GM19467 (cell line): ENCODE data around the gene OPRM1.
"Not testable (repeated sequence)": the region's sequence is repeated elsewhere in the genome, so short reads cannot be mapped to it uniquely, and the experiment has no call there.

ENCODE experiments used
- ATAC-seq: cut with Tn5 transposase; IDR thresholded peaks from one replicate; pipeline ENCODE4 v1.9.1; 2021; ENCODE audit warnings: mild to moderate bottlenecking, moderate library complexity; ENCODE audit not compliant: unreplicated experiment

The OPRM1 gene

DNA sequence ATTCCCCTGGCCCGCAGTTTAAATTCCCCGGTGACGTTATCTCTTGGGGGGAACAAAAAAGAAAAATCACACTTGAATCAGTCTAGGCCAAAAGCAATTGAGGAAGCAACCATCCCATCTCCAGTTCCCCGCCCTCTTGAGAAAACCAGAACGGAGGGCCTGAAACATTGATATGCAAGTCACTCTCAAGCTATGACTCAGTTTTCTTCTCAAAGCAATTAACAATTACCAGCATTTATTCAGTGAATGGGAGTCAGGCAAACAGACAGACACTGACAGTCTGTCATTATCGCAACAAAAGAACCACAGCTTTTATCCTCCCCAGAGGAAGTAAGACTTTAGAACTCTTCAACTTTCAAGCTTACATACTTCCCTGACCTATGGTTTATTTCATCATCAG lies 100.9 kb downstream of the OPRM1 start:
- no peak for ATAC-seq

DNA sequence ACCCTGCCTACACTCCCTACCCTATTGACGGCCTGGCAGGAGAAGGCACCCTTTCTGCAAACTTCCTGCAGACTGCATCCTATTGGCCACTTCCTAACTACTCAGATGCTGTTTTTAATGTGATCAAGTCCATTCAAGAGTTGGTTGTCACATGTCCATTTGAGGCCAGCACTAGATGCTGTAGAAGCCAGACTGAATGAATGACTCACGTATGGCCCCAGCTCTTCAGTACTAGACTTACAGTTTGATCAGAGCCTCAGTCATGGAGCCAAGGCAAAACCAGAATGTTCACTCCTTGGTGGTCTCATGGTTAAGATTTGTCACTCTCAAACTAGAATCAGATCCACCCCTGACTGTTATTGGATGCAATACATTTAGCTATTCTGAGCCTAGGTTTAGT lies 101.7 kb downstream of the OPRM1 start:
- no peak for ATAC-seq

DNA sequence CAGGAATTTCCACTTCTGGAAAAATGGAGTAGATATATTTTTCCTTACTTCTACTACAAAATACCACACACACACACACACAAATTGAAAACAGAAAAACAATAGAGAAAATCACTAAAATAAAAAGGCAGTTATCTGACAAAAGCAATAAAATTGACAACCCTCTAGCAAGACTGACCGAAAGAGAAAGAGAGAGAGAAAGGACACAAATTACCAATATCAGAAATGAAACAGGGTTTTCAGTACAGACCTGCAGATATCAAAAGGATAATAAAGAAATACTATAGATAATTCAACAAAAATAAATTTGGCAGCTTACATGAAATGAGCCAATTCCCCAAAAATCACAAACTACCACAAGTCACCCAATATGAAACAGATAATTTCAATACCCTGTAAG lies 104.7 kb downstream of the OPRM1 start:
- no peak for ATAC-seq

DNA sequence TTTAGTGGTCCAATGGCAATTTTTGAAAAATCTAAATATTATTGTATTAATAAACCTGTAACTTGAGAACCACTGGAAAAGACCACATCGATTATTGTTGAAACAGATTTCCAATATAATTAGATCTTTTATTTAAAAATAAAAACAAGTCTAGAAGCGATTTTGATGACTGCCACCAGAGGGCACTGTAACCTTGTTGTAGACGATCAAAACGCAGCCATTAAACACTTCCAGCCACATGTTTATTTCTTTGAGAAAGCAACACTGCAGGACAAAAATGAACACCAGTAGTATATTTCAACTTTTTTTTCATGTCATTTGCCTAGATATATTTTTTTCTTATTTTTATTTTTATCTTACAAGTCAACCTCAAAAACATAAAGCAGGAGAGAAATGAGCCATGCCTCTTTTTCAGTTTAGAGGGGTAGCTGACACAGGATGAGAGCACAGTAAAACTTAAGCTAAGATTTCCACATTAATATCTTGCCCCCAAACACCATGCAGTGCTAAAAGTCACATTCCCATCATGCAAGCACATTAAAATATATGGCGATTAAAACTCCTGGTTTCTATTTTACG lies 115.4 kb downstream of the OPRM1 start:
- no peak for ATAC-seq

DNA sequence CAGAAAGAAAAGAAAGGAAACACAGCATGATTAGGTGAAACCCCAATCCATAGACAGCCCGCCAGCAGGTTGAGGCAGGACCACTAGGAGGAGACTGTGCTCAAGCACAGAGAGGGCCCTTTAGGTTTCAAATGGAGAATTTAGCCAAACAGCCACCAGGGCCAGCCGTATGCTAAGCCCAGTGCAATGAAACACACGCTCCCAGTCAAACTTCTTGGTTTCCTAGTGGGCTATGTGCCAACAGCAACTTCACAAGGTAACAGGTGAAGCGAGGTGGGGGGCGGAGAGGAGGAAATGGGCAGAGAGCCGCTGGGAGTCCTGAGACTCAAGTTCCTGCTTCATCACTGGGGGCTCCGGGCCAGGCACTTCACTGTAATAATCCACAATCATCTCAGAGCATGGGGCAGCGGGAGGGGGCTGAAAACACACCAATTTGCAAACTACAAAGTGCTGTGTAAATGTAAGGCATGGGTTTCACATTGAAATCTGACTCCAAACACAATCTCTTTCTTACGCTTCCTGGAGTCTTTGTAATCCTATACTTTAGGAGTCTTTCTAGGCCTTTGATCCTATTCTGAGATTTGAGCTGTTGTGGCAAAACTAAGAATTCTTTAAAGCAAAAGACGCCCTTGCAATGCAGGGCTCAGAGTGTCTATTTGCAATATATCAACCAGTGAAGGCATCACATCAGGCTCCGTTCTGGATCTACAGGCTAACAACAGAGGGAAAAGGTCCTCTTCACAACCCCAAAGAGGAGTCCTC lies 117.3 kb downstream of the OPRM1 start:
- peak; percentile 55 for ATAC-seq

DNA sequence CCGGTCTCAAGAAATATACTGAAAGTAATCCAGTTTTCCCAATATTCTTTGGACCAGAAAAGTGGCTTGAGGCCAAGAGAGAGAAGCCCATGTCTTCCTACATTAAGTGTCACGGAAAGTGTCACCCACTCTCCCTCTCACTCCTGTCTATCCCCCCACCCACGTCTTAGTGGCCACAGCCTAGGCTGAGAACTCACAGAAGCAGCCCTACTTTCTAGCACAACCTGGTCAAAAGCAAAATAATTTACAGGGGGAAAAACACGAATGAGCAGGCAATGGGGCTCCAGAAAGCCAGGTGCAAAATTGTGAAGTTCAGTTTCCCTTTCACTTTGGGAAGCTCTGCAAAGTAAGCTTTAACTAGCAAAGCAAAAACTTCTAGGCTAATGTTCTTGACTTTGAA lies 118.0 kb downstream of the OPRM1 start:
- ATAC-seq: peak; percentile 46

DNA sequence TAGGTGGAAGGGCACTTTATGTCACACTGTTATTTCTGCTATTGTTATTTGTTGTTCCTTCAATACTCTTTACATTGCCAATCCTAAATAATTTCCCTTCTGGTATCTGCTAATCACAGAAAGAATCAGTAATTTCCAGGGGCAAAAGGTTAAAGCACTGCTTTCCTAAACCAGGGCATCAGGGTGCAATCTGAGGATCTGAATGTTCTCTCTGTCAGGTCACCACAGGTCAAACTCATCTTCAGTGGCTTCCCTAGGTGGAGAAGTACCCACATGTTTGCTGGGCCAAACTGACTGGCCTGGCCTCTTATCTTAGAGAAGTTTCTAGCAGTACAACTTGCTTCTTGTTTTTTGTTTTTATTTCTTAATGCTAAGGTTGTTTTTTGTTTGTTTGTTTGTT lies 118.7 kb downstream of the OPRM1 start:
- no peak for ATAC-seq

DNA sequence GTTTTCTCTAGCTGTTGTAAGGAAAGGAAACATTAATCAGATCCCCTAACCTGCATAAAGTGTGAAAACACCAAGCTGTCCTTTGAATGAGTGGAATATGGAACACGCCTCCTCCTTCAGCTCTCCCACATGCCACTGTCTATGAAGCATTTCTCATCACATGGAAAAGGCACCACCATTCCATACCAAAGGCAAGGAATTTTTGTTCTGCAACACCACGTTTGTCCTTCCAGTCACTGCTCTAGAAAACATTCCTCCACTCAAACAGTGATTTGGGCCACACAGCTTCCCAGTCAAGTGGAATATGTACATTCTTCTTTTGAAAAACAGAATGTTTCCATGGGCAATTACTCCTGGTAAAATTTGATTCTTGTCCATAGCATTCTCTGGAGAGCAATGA lies 120.1 kb downstream of the OPRM1 start:
- no peak for ATAC-seq

DNA sequence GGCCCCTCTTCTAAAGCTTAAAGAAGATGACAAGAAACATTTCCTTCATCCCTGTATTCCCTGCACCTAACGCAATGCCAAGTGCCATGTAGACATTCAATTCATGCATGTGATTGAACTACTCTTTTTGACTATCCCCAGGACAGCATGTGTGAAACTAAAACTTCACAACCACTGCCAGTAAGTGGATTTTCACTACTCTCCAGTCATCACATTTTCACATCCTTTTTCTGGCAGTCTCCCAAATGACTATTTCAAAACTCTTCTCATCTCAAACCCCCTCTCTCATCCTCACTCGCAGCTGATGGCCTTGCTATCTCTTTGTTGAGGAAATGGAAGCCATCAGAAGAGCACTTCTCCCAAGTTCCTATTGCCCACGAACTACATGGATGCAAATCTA lies 122.6 kb downstream of the OPRM1 start:
- peak; percentile 66 for ATAC-seq

DNA sequence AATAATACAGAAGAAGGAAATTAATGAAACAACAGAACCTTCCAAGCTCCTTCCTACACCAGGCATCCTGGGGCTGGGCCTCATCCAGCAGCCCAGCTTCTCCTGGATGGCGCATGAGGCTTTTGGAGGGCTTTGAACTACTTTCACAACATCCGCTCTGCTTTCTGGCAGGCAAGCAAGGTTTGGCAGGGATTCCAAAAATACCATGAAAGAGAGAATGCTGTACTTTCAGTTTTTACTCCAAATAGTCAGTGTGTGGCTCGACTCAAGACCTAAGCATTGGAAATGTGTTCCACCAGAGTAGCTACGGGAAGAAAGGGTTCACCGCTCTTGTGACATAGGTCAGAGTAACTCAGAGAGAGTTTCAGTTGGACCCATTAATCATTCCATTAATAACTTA lies 125.4 kb downstream of the OPRM1 start:
- ATAC-seq: no peak

DNA sequence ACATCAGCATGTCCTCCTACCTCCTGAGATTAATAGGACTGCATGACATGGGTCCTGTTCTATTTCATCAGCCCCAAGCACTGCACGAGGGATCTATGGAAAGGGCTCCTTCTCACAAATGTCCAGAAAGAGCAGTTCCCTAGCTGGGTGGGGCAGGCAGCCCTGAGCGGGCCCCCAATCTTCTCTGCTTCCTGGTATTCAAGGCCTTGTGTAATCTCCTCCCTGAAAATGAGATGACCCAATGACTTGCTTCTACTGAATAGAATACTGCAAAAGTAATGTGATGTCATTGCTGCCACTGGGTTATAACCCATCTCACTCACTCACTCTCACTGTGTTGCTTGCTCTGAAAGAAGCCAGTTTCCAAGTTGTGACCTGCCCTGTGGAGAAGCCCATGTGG lies 126.4 kb downstream of the OPRM1 start:
- ATAC-seq: no peak

DNA sequence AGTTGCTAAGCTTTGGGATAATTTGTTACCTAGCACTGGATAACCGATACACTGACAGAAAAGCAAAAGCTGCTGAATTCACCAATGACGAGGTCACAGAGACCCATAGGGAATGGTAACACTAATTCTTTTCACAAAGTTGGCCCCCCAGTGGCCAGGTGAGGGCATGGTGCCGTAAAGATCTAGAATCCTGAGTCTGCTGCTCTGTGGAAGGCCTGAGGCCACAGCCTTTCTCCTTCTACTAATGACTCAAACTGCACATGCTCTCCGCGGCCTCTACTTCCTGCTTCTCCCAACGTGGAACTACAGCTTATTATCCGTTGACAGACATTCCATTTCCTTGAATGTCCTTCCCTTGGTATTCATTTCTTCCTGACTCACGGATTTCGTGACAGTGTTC lies 127.1 kb downstream of the OPRM1 start:
- ATAC-seq: no peak

DNA sequence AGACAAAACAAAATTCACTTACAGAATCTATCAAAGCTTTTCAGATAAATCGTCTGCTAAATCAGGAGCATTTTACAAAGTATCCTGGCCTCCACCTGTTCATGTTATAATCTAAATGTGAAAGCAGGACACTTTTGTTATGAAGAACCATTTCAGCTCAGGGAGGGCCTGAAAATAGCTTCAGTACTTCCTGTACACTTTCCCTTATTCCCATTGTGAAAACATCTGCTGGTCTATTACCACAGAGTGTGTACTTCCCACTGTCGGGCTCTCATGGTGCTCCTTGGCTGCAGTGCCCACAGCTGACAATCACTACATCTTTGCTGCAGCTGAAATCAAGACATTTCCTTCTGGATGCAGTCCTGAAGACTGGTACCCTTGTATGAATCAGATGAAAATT lies 128.1 kb downstream of the OPRM1 start:
- ATAC-seq: no peak

DNA sequence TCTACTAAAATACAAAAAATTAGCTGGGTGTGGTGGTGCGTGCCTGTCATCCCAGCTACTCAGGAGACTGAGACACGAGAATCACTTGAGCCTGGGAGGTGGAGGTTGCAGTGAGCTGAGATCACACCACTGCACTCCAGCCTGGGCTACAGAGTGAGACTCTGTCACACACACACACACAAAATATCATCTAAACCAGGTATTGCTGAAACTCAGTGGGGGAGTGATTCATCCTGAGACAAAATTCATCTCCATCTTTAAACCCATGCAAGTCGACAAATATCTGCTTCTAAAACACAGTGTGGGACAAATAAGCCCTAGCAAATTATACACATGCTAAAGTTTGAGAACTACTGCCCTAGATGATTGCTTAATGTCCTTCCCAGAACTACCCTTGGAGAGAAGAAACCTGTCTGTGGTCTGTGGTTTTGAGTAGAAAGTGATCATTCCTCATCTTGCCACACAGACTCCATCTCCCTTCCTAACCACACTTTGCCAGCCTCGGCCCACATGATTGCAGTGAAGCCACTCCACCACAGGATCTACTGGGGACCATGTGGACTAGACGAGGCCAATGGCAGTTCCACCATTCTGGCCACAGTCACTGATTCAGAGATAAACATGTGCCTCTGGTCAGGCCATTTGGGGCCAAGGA lies 130.3 kb downstream of the OPRM1 start:
- ATAC-seq: no peak

DNA sequence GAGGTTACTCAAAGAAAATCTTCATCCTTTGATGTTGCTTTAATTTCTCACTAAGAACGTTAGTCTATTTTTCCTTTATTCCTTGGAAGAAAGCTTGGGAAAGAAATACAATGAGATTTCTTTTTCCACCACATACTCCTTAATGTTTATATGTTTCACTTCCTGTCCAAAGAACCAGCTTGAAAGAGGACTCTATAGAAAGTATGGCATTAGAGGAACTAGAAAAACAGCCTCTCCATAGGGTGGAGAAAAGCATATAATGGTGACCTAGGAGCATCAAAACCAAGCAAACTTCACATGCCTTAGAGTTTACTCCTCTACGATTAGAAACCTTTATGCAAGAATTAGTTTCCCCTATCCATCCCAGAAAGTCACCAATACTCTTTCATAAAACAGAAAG lies 131.1 kb downstream of the OPRM1 start:
- ATAC-seq: no peak

DNA sequence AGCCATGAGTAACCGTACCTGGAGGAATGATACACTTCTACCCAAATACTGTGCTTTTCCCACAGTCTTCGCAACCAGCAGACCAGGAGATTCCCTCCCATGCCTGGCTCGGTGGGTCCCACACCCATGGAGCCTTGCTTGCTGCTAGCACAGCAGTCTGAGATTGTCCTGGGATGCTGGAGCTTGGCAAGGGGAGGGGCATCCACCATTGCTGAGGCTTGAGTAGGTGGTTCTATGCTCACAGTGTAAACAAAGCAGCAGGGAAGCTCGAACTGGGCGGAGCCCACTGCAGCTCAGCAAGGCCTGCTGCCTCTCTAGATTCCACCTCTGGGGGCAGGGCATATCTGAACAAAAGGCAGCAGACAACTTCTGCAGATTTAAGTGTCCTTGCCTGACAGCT lies 133.4 kb downstream of the OPRM1 start:
- not testable (repeated sequence) for ATAC-seq

DNA sequence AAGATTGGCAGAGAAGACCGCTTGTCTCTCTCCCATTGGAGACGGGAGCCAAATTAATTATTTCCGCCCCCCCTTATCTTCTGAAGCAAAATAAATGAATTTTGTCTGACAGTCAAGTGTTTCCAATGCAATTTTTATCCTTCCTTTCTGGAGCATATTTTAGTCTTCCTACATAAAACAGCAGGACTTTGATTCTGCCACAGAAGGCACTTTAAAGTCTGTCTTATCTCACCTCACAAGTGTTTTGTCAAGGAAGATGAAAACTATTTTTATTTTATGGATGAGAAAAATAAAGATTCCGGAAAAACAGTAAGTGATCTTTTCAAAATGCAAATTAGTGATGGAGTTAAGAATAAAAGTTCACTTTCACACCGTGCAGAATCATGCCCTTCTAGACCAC lies 140.4 kb downstream of the OPRM1 start:
- ATAC-seq: no peak

DNA sequence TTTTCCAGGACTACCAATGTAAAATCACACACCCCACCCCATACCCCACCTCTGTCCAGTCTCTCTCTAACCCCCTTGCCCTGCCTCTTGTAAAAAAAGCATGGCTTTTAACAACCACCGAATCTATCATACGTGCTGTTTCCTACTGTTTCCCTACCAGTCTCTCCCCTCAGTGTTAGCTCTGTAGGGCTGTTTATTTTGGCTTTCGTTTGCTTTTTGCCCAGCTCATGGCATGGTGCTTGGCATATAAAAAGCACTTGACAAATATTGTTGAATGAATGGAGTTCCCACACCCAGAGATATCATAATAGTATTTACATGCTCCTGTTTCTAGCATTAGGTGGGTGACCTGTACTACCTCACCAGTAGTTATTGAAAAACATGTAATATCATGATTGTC lies 148.2 kb downstream of the OPRM1 start:
- ATAC-seq: no peak

DNA sequence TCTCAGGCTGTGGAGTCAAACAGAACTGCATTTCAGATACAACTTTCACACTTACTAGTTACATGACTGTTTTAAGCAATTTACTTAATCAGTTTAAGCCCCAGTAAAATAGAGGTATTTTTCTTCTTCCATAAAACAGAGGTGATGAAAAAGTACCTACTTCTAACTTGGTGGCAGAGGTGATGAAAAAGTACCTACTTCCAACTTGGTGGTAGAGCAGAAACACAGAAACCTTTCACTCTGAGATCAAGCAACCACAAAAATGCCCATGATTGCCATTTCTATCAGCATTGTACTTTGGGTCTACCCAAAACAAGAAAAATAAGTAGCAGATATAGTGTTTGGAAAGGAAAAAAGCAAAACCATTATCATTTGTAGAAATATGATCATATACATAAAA lies 148.7 kb downstream of the OPRM1 start:
- ATAC-seq: no peak

DNA sequence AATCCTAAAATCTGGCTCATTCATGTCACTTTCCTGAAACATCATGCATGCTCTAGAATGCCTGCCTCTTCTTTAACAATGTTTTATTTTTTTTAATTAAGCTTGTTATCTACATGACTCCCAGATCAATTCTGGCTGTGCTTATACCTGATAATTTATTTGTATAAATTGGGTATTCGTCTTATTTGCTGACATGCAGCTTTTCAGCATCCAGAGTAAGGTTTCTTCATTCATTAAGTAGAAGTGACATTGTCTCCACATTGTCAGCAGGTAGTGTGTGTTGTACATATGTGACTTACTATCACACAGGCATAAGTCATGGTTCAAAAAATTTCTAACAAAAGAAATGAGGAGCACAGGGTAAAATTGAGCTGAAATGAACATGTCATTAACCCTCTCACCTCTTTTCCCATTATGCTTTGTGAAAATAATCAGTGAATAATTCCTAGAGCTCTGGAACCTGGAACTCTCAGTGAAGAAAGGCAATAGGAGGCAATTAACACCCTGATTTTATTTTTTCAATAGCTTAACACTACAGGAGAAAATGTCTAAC lies 157.4 kb downstream of the OPRM1 start:
- ATAC-seq: no peak

DNA sequence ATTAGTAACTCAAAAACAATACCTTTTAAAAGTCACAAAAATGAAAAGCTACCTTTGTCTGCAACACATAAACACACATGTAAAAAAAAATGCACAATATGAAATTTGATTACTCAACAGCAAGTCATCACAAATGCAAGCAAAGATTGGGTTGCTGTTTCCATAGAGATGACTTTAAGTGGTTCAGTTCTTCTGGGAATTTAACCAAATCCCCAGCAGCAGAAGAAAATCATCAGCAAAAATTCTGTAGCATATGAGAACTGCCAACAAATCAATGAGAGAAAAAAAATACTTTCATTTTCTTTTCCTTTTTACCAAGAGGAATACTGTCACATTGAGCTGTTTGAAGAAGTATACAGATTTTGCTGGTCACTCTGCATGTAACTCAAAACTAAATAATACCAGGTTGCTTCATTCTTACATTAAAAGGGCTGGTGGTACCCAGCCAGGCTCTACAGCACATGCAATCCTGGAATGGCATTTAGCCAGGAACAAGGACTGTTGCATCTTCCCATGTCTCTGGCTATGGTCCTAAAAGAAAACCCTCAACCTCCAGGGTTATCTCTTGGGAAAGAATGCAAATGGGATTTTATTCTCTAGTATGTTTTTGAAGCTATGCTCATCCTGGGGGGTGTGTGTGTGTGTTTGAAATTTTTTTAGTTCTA lies 158.3 kb downstream of the OPRM1 start:
- no peak for ATAC-seq

DNA sequence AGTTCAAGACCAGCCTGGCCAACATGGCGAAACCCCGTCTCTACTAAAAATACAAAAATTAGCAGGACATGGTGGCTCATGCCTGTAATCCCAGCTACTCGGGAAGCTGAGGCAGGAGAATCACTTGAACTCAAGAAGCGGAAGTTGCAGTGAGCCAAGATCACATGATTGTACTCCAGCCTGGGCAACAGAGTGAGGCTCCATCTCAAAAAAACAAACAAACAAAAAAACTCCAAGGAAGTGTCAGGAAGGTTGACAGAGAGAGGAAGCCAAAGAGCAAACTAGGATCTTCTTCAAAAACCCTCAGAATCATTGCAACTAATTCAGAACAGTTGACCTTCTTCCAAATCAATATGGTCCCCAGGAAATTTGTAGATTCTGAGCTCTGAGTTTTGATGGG lies 162.6 kb downstream of the OPRM1 start:
- ATAC-seq: not testable (repeated sequence)
